ENCODE results near the gene RXRA. TPM values are rescaled to one million over a fixed set of nuclear protein-coding genes. Genes with fewer than 3 reads are reported as not detected.
A peak's percentile ranks its signal among the peaks of the same experiment; 100 is the strongest.

RXRA gene
- total RNA-seq, 1 donor from 2014 or later, result 42.6 TPM

DNA sequence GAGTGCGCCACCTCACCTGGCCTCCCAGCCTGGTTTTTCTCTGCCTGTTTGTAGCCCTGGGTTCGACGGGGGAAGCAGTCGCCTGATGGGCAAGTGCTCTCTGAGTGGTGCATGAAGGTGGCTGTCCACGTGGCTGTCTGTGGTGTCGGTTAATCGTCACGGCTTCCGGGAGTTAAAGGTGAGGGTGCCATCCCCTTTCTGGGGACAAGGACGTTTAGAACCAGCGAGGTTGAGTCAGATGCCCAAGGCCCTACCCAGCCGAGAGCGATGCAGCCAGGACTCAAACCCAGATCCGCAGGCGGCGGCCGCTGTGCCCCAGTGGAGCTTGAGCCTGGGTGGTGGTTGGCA is 47.7 kb downstream of the RXRA start:
- intact Hi-C loops (cut with DNase I), result no loop called here
- DNase-seq (ENCODE audit: low spot score), result no peak

GRCh38 chr9:134374301-134375010 is 48.2 kb downstream of the RXRA start:
- no peak for DNase-seq (ENCODE audit: low spot score)
- intact Hi-C loops (cut with DNase I), result loop anchor here (5.0 kb wide), 3 partner anchors 32 to 63 kb away; no protein-coding TSS in a partner anchor

DNA sequence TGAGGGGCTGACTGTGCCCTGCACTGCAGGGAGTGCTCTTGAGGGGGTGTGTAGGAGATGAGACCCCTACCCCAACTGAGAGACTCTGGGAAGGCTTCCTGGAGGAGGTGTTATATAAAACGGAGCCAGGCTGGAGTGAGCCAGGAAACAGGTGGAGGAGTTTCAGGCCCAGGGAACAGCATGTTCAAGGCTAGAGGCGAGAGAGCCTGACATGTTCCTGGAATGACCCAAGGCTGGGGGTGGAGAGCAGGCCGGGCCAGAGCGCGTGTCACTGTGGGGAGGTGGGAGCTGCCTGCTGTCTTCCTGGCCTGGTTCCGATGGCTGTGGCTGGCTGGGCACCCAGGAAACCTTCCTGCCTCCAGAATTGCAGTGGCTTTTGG is 48.7 kb downstream of the RXRA start:
- intact Hi-C loops (cut with DNase I), result loop anchor here (5.0 kb wide), 3 partner anchors 33 to 62 kb away; no protein-coding TSS in a partner anchor
- DNase-seq (ENCODE audit: low spot score), result no peak

GRCh38 chr9:134375430-134376385 is 49.5 kb downstream of the RXRA start:
- no peak for DNase-seq (ENCODE audit: low spot score)

DNA sequence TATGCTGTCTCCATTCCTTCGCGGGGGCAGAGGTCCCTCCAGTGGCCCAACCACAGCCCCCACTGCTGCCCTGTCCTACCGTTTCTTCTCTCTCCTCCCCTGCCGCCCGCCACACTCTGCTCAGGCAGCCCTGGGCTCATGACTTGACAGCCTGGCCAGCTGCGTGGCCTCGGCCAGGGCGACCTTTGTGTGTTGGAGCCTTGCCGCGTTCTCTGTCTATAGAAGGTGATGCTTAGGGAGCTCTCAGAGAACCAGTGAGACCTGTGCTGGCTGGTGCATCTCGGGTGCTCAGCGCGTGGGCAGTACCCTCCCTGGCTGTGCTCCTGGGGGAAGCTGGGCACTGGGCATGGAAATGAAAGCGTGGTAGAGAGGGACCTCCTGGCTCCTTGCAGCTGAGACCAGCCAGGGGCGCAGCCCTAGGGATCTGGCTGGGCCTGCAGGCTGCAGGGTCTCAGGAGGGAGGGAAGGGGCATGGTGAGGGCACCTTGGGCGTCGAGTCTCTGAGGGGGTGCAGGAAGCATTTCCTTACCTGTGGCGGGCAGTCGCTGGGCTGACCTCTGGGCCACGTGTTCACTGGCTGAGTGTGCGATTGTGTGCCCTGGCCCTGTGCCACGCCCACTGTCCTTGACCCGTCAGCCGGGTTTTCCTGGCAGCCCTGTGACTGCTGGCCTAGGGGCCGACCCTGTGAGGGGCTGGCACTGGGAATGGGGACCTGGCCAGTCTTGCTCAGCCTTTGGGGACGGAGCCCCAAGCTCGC is 50.3 kb downstream of the RXRA start:
- no peak for DNase-seq (ENCODE audit: low spot score)
- intact Hi-C loops (cut with DNase I), result loop anchor here (5.0 kb wide), 3 partner anchors 34 to 61 kb away; no protein-coding TSS in a partner anchor

More at GRCh38 chr9:134375430-134376385, 49.5 kb downstream of the RXRA start:
- intact Hi-C loops (cut with DNase I), result loop anchor here (5.0 kb wide), 3 partner anchors 33 to 62 kb away; no protein-coding TSS in a partner anchor

DNA sequence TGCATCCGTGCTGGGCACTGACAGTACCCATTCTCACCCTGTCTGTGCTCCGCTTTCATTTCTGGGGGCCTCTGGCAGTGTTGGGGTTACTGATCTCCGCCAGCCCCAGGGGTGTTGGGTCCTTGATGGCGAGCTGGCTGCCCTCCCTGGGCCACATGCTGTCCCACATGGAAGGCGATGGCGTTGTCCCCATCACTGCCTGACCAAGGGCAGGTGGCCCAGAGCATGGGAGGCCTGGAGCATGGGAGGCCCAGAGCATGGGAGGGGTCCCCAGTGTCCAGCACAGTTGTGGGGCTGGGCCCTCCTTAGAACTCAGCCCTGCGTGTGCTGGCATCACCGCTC is 50.9 kb downstream of the RXRA start:
- intact Hi-C loops (cut with DNase I), result loop anchor here (5.0 kb wide), 3 partner anchors 35 to 60 kb away; no protein-coding TSS in a partner anchor
- DNase-seq (ENCODE audit: low spot score), result no peak

DNA sequence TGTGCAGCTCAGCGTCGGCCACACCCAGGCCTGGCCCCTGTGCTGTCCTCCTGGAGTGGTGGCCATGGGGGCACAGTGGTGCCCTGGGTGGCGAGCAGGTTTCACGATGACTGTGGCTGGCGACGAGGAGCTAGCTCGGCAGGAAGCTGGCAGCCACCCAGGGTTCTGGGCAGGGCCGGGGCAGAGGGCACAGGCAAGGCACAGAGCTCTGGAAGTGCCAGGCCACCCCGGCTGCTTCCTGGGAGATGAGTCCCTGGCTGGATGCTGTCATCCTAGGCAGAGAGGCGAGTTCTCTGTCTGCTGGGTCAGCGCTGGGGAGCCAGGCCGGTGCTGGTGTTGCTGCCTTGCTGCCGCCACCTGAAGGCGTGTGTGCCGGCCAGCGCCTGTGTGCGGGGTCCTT is 51.7 kb downstream of the RXRA start:
- intact Hi-C loops (cut with DNase I), result loop anchor here (5.0 kb wide), 3 partner anchors 34 to 59 kb away; no protein-coding TSS in a partner anchor
- no peak for DNase-seq (ENCODE audit: low spot score)

- intact Hi-C loops (cut with DNase I), result loop anchor here (5.0 kb wide), 3 partner anchors 33 to 58 kb away; no protein-coding TSS in a partner anchor
- no peak for DNase-seq (ENCODE audit: low spot score)
These were observed 52.7 kb downstream of the RXRA start for GRCh38 chr9:134378901-134379338.

DNA sequence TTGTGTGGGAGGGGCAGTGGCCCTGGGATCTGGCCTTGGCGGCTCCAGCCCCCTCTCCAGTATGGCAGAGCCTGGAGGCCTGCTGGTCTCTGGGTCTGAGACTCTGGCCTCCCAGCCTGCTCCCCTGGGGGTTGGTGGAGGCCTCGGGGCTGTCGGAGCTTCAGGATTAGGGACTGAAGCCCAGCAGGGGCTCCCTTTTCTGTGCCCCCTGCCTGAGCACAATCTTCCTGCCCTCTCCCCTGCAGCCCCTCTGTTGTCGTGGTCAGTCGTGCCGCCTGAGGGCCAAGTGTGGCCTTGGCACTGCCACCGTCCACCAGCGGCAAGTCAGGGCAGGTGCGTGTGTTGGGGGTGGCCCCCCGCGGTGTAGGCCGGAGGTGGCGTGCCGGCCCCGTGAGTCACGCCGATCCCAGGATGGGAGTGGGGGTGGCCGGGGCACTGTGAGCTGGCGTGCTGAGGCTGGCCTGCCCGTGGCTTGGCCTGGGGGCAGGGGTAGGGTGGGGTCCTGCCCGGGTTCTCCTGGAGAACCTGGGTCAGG is 53.6 kb downstream of the RXRA start:
- intact Hi-C loops (cut with DNase I), result loop anchor here (5.0 kb wide), 3 partner anchors 32 to 57 kb away; no protein-coding TSS in a partner anchor

DNA sequence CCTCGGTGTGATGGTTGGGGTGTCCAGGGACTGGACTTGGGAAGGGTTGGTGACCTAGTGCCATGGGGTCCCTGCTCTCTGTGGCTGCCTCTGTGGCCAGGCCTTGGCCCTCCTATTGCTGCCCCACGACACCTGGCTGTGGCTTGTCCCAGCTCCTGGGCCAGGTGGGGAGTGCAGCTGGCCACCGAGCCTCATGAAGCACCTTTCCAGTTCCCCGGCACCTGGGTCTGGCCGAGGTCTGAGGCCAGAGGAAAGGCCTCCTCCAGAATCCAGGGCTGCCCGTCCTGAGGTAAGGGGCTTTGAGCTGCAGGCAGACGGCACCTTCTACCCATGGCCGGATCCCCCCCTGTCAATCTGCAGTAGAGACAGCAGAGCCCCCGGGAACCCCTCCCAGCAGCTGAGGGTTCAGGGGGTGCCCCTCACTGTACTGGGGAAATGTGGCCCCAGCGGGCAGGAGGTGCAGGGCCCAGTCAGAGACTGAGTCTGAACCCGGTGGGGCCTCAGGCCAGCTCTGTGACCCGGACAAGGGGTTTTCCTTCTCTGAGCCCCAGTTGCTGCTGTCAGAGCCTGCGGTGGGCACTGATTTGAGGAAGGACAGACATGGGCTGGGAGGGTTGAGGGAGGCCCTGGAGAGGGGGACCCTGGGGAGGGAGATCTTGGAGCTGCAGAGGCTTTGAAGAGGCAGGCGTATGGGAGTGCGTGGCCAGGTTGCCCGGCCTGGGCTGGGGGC is 54.5 kb downstream of the RXRA start:
- no peak for DNase-seq (ENCODE audit: low spot score)
- intact Hi-C loops (cut with DNase I), result no loop called here

More for the DNA sequence above, 53.6 kb downstream of the RXRA start:
- DNase-seq (ENCODE audit: low spot score), result no peak

DNA sequence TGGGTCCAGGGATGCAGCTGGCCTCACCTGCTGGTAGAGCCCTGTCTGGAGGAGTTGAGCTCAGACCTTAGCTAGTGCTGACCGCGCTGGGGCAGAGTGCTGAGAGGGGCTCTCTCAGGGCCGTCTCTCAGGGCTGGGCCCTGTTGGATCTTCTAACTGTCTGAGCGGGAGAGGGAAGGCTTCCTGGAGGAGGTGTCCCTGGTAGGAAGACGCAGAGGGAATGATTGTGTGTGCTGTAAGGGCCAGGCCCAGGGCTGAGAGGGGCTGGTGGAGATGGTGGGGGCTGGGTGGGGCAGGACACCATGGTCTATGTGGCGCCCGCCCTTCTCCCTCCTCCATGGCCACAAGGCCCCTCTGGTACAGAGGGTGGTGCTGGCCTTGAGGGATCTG is 55.0 kb downstream of the RXRA start:
- no peak for DNase-seq (ENCODE audit: low spot score)
- intact Hi-C loops (cut with DNase I), result no loop called here

- peak; percentile 87 for DNase-seq (ENCODE audit: low spot score)
- intact Hi-C loops (cut with DNase I), result no loop called here
These were observed 55.6 kb downstream of the RXRA start for GRCh38 chr9:134381671-134382516.

DNA sequence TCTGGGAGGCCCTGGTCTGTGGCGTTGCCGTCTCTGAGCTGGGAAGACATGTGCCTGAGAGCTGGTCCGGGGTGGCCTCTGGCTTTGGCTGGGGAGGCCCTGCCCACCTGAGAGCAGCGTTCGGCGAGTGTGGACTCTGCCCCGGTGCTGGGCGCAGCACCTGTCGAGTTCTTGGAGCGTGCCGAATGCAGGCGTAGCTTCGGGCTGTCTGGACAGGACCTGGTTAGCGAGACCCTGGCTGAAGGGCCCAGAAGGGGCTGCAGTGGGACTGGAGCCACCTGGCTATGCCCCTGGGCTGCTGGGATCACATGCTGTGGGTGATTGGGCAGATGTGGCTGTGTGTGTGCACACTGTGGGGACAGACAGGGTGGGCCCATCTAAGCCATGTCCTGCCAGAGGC is 56.5 kb downstream of the RXRA start:
- intact Hi-C loops (cut with DNase I), result no loop called here

GRCh38 chr9:134383148-134383547 is 56.9 kb downstream of the RXRA start:
- no peak for DNase-seq (ENCODE audit: low spot score)
- intact Hi-C loops (cut with DNase I), result no loop called here

More for the DNA sequence above, 56.5 kb downstream of the RXRA start:
- no peak for DNase-seq (ENCODE audit: low spot score)

DNA sequence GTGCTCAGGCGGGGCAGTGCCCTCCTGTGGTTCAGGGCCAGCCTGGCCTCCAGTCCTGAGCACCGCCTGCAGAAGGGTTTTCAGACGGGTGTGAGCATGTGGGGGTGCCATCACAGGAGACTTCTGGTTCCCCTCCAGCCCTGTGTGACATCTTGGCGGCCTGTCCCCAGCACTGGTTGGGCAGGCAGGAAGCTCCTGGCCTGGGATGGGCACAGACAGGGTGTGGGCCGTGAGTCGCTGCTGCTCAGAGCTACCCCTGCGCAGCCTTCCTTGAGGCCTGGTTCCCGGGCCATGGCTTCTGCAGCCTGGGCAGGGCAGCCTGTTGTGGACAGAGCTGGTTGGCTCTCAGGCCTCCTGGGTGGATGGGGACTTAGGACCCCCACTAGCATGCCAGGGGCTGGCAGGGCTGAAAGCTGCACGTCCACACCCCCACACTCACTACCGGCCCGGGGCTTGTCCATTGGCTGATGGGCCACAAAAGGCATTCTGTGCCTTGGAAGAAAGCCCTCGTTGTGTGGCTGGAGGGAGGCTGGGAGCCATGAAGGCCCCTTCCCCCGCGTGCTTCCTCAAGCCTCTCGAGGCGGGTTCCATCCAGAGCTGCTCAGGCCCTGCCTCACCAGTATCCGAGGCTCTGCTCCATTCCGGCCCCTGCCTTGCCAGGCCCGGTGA is 58.7 kb downstream of the RXRA start:
- intact Hi-C loops (cut with DNase I), result no loop called here
- no peak for DNase-seq (ENCODE audit: low spot score)

GRCh38 chr9:134385915-134386314 is 59.7 kb downstream of the RXRA start:
- intact Hi-C loops (cut with DNase I), result no loop called here
- no peak for DNase-seq (ENCODE audit: low spot score)
